Measurements from ENCODE around the gene RAB26.
"Not testable (repeated sequence)": the region's sequence is repeated elsewhere in the genome, so short reads cannot be mapped to it uniquely, and the experiment has no call there.

The RAB26 gene

DNA sequence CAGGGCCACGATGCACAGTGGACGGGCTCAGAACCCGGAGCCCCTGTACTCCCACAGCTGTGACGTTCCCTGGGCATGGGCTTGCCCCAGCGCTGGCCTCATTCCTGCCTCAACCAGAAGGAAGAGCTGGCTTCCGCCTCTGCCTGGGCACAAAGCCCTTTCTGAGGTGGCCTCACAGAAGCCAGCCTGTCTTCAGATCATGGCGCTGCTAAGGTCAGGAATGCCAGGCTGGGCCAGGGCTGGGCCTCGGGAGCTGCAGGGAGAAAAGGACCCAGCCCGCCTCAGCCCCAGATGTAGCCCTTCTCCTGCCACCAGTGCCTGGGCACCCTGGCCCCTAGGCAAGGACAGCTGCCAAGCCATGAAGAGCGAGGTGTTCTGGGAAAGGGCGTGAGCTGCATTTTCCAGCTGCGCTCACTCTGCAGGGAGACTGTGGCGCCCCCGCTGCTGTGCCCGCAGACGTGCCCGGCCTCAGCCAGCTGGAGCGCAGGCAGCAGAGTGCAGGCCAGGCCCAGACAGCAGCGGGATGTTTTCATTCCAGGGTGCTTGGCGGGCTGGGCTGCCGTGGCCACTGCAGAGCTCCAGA, 22.2 kb upstream of the RAB26 start:
- H3K4me1 ChIP-seq (ENCODE audit: low read length); H3K9me2 ChIP-seq (replicated peaks; ENCODE audit: insufficient read depth, low read length); H3K9me3 ChIP-seq (replicated peaks; ENCODE audit: insufficient read depth, low read length); H3K9ac ChIP-seq (ENCODE audit: low read length); H3K4me2 ChIP-seq (ENCODE audit: low read depth, low read length); H3F3A ChIP-seq (ENCODE audit: insufficient read depth, low read length); DNase-seq; H3K4me3 ChIP-seq (ENCODE audit: low read length); H4K20me1 ChIP-seq (ENCODE audit: insufficient read depth, low read length); H2AFZ ChIP-seq (ENCODE audit: low read length); H3K36me3 ChIP-seq (replicated peaks; ENCODE audit: insufficient read depth, low read length); H3K27ac ChIP-seq (ENCODE audit: low read length); H3K27me3 ChIP-seq (replicated peaks; ENCODE audit: insufficient read depth, low read length): not testable (repeated sequence)
- peaks cover 23% of the 10 kb centered on the region for H3K79me2 ChIP-seq (ENCODE audit: low read length)

GRCh38 chr16:2126928-2127556, 21.4 kb upstream of the RAB26 start:
- H3K4me1 ChIP-seq (ENCODE audit: low read length); H4K20me1 ChIP-seq (ENCODE audit: insufficient read depth, low read length); H3K4me2 ChIP-seq (ENCODE audit: low read depth, low read length); H3K36me3 ChIP-seq (replicated peaks; ENCODE audit: insufficient read depth, low read length); H2AFZ ChIP-seq (ENCODE audit: low read length); H3K27me3 ChIP-seq (replicated peaks; ENCODE audit: insufficient read depth, low read length); H3K9me3 ChIP-seq (replicated peaks; ENCODE audit: insufficient read depth, low read length); DNase-seq; H3K27ac ChIP-seq (ENCODE audit: low read length); H3F3A ChIP-seq (ENCODE audit: insufficient read depth, low read length); H3K9me2 ChIP-seq (replicated peaks; ENCODE audit: insufficient read depth, low read length); H3K9ac ChIP-seq (ENCODE audit: low read length); H3K4me3 ChIP-seq (ENCODE audit: low read length): not testable (repeated sequence)
- peaks cover 23% of the 10 kb centered on the region for H3K79me2 ChIP-seq (ENCODE audit: low read length)

DNA sequence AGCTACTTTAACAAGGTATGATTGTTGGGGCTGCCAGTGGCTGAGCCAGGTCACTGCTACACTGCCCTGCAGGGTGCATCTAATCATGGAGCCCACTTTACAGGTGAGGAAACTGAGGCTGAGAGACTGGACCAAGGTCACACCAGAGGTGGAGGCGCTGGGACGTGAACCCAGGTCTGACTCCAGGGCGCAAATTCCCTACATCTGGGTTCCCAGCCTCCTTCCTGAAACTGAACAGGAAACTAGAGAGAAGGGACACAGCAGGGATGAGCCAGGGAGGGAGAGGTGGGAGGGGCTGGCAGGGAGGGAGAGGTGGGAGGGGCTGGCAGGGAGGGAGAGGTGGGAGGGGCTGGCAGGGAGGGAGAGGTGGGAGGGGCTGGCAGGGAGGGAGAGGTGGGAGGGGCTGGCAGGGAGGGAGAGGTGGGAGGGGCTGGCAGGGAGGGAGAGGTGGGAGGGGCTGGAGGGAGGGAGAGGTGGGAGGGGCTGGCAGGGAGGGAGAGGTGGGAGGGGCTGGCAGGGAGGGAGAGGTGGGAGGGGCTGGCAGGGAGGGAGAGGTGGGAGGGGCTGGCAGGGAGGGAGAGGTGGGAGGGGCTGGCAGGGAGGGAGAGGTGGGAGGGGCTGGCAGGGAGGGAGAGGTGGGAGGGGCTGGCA, 20.7 kb upstream of the RAB26 start:
- H4K20me1 ChIP-seq (ENCODE audit: insufficient read depth, low read length); DNase-seq; H3K27ac ChIP-seq (ENCODE audit: low read length); H3F3A ChIP-seq (ENCODE audit: insufficient read depth, low read length); H3K9ac ChIP-seq (ENCODE audit: low read length); H3K9me2 ChIP-seq (replicated peaks; ENCODE audit: insufficient read depth, low read length); H3K4me2 ChIP-seq (ENCODE audit: low read depth, low read length); H2AFZ ChIP-seq (ENCODE audit: low read length); H3K4me1 ChIP-seq (ENCODE audit: low read length); H3K4me3 ChIP-seq (ENCODE audit: low read length); H3K9me3 ChIP-seq (replicated peaks; ENCODE audit: insufficient read depth, low read length); H3K36me3 ChIP-seq (replicated peaks; ENCODE audit: insufficient read depth, low read length); H3K27me3 ChIP-seq (replicated peaks; ENCODE audit: insufficient read depth, low read length): not testable (repeated sequence)
- H3K79me2 ChIP-seq (ENCODE audit: low read length) = peaks cover 19% of the 10 kb centered on the region

DNA sequence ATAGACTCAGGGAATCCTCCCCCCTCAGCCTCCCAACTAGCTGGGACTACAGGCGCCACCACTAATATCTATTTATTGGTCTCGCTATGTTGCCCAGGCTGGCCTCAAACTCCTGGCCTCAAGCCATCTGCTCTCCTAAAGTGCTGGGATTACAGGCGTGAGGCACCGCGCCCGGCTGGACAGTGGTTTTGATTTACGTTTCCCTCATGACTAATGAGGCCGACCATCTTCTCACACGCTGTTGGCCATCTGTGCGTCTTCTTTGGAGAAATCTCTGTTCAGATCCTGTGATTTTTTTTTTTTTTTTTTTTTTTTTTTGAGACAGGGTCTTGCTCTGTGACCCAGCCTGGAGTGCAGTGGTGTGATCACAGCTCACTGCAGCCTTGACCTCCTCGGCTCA, 19.2 kb upstream of the RAB26 start:
- H3K4me3 ChIP-seq (ENCODE audit: low read length); H3K4me1 ChIP-seq (ENCODE audit: low read length); H3K4me2 ChIP-seq (ENCODE audit: low read depth, low read length); H3K36me3 ChIP-seq (replicated peaks; ENCODE audit: insufficient read depth, low read length); H3K9me2 ChIP-seq (replicated peaks; ENCODE audit: insufficient read depth, low read length); H3K9ac ChIP-seq (ENCODE audit: low read length); H3K27me3 ChIP-seq (replicated peaks; ENCODE audit: insufficient read depth, low read length); H2AFZ ChIP-seq (ENCODE audit: low read length); H4K20me1 ChIP-seq (ENCODE audit: insufficient read depth, low read length); H3K27ac ChIP-seq (ENCODE audit: low read length); DNase-seq; H3K9me3 ChIP-seq (replicated peaks; ENCODE audit: insufficient read depth, low read length); H3F3A ChIP-seq (ENCODE audit: insufficient read depth, low read length): not testable (repeated sequence)
- H3K79me2 ChIP-seq (ENCODE audit: low read length) = peaks cover 23% of the 10 kb centered on the region

DNA sequence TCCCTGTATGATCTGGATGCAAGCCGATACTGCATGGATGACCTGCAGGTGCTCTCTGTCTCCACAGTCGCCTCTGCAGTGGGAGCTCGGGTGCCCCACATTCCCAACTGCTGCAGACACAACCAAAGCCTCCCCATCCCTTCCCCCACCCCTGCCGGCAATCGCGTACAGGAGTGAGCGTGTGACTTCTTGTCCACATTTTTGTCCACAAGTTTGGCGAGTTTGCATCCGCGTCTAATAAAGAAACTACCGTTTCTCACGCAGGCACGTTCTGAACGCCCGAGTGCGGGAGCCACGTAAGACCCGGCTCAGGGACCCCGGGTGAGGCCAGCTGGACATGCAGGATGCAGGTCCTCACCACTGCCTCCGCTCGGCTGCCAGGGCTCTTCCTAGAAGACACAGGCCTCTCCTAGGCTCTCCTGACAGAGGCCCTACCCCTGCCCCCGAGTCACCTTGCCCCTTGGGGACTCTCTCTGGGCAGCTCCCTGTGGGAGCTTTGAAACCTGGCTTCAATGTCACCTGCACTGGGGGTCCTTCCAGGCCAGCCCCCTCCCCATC, 18.5 kb upstream of the RAB26 start:
- H3K4me1 ChIP-seq (ENCODE audit: low read length); H4K20me1 ChIP-seq (ENCODE audit: insufficient read depth, low read length); H3K27ac ChIP-seq (ENCODE audit: low read length); H3K9ac ChIP-seq (ENCODE audit: low read length); H2AFZ ChIP-seq (ENCODE audit: low read length); DNase-seq; H3F3A ChIP-seq (ENCODE audit: insufficient read depth, low read length); H3K4me3 ChIP-seq (ENCODE audit: low read length); H3K9me2 ChIP-seq (replicated peaks; ENCODE audit: insufficient read depth, low read length); H3K4me2 ChIP-seq (ENCODE audit: low read depth, low read length); H3K9me3 ChIP-seq (replicated peaks; ENCODE audit: insufficient read depth, low read length); H3K36me3 ChIP-seq (replicated peaks; ENCODE audit: insufficient read depth, low read length); H3K27me3 ChIP-seq (replicated peaks; ENCODE audit: insufficient read depth, low read length): not testable (repeated sequence)
- H3K79me2 ChIP-seq (ENCODE audit: low read length) = peaks cover 21% of the 10 kb centered on the region

GRCh38 chr16:2133797-2134196, 14.6 kb upstream of the RAB26 start:
- H3K4me3 ChIP-seq (ENCODE audit: low read length); H3K9me3 ChIP-seq (replicated peaks; ENCODE audit: insufficient read depth, low read length); H3K4me2 ChIP-seq (ENCODE audit: low read depth, low read length); H3K9me2 ChIP-seq (replicated peaks; ENCODE audit: insufficient read depth, low read length); H4K20me1 ChIP-seq (ENCODE audit: insufficient read depth, low read length); H3K36me3 ChIP-seq (replicated peaks; ENCODE audit: insufficient read depth, low read length); H3K4me1 ChIP-seq (ENCODE audit: low read length); H3K79me2 ChIP-seq (ENCODE audit: low read length); DNase-seq; H3K27ac ChIP-seq (ENCODE audit: low read length); H3K9ac ChIP-seq (ENCODE audit: low read length); H3K27me3 ChIP-seq (replicated peaks; ENCODE audit: insufficient read depth, low read length); H2AFZ ChIP-seq (ENCODE audit: low read length); H3F3A ChIP-seq (ENCODE audit: insufficient read depth, low read length): not testable (repeated sequence)

GRCh38 chr16:2135071-2135470, 13.4 kb upstream of the RAB26 start:
- not testable (repeated sequence) for H4K20me1 ChIP-seq (ENCODE audit: insufficient read depth, low read length); H3K27ac ChIP-seq (ENCODE audit: low read length); H3K9me3 ChIP-seq (replicated peaks; ENCODE audit: insufficient read depth, low read length); H3K4me1 ChIP-seq (ENCODE audit: low read length); H3K79me2 ChIP-seq (ENCODE audit: low read length); H3K4me2 ChIP-seq (ENCODE audit: low read depth, low read length); H3K27me3 ChIP-seq (replicated peaks; ENCODE audit: insufficient read depth, low read length); H3K36me3 ChIP-seq (replicated peaks; ENCODE audit: insufficient read depth, low read length); H3K9me2 ChIP-seq (replicated peaks; ENCODE audit: insufficient read depth, low read length); H2AFZ ChIP-seq (ENCODE audit: low read length); DNase-seq; H3F3A ChIP-seq (ENCODE audit: insufficient read depth, low read length)
- Histone ChIP-seq H3K4me3 (ENCODE audit: low read length) (peak overlapping the region; percentile 51; the same call in 1 of the 2 replicates), H3K9ac (ENCODE audit: low read length) (peak overlapping the region; percentile 40; the same call in 1 of the 2 replicates)
